IPS-11a (cell line): ENCODE measurements around the gene TRPM6.

Source experiments
- H3K4me3 ChIP-seq: one replicate; pipeline ENCODE4 v1.5.1; 2013; ENCODE audit warnings: low read depth, low read length, control low read depth

Gene TRPM6

DNA sequence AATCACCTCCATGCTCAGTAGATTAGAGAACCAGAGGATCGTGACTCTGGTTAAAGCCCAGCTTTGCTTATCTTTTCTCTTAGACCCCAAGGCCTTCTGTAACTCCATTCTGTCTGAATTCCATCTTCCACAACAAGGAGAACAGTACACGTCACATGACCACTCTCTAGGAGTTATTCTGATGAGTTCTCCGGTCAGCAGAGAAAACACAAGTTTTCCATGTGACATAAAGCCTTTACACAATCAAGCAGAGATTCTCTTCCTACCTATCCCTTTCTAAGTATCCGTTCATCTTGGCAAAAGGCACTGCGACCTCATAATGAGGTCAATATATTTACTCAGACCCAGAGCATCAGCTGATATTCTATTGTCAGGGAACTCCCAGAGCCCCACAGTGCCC, 112.3 kb downstream of the TRPM6 start:
- no peak overlapping the region for H3K4me3 ChIP-seq

DNA sequence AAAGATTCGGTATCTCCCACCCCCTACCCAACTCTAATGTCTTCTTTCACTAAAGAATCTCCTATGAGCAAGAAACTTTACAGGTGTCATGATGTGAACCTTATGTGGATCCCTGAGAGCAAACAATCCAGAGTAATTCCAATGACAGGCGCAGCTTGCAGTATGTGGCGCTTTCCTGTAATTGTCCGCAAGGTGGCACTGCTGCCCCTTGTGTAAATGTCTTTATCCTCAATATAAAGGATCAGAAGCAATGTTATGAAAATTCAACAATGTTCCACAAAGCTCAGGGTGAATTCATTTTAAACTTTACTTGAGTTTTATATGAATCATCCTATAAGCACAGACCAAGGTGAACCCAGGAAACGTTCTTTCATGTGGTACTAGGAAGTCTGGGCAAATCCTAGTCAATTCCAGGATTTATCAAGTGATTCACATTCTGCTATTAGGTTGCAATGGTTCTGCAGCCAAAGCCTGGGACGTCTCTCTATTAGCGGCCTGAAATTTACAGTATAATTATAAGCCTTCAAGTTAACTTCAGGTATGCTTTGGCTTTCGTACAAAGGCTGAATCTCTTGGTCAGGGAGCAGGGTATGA, 113.7 kb downstream of the TRPM6 start:
- H3K4me3 ChIP-seq = no peak overlapping the region

DNA sequence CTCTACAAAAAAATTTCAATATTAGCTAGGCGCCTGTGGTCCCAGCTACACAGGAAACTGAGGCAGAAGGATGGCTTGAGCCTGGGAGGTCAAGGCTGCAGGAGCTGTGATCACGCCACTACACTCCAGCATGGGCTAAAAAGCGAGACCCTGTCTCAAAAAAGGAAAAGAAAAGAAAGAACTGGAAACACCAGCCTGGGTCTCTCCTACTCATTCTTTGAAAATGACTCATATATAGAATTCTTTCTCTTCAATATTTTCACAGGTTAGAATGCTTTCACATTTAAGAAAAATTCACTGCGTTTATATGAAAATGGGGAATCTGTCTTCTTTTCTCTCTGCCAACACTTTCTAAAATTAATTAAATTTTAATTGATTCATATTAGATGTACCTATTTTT, 115.6 kb downstream of the TRPM6 start:
- H3K4me3 ChIP-seq = no peak overlapping the region

DNA sequence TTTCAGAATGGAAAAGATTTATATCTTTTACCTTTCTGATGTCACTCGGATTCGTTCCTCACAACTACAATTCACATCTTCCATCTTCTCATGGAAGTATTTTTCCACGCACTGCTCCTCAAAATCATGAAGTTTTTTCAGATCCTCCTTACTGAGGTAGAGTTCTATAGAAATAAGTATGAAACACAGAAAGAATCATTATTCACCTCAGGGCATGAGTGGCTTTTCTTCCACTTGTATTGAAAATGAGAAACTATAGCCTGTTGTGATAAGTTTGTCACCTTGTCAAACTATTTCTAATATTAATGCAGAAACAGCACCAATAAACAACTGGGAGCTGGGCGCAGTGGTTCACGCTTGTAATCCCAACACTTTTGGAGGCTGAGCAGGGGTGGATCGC, 116.0 kb downstream of the TRPM6 start:
- H3K4me3 ChIP-seq = no peak overlapping the region

DNA sequence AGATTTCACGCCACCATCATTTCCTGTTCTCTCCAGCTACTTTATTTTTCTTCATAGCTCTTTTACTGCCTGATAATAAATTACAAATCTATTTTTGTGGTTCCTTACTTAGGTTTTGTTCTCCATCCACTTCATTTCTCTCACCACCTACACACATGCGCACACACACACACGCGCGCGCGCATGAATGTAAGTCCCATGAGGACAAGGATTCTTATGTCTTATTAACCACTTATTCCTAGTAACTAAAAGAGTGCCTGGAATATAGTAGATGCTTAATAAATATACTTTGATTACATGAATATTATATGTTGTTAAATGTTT, 116.5 kb downstream of the TRPM6 start:
- H3K4me3 ChIP-seq = no peak overlapping the region

DNA sequence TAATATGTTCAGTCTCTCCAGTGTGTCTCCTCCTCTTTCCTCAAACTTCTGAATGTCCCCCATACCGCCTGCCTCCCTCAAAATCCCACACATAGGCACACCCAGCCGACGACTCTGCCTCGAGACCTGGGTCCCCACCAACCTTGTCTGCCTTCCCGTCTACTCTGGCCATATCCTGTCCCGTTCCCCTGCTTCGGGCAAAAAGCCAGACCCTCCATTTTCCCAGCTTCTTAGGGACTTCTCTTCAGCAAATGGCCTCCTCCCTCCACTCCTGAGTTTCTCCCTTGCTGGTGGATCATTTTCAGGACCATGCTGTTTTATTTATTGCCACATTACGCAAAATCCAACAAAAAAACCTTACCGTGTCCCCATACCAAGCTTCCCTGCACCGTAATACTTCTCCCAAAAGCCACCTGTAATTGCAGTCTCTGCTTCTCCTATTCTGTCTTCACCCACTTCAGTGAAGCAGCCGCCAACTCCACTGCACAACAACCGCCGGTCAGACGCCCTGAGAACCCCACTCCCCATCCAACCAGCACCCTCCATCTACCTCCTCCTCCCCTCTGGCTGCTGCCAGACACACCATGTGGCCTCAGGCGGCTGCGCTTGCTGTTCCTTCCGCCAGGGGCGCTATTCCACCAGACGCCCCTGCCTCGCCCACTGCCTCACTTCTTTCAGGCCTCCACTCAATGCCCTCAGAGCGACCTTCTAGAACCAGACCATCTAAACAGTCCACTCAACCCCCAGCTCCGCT, 117.0 kb downstream of the TRPM6 start:
- H3K4me3 ChIP-seq = no peak overlapping the region

DNA sequence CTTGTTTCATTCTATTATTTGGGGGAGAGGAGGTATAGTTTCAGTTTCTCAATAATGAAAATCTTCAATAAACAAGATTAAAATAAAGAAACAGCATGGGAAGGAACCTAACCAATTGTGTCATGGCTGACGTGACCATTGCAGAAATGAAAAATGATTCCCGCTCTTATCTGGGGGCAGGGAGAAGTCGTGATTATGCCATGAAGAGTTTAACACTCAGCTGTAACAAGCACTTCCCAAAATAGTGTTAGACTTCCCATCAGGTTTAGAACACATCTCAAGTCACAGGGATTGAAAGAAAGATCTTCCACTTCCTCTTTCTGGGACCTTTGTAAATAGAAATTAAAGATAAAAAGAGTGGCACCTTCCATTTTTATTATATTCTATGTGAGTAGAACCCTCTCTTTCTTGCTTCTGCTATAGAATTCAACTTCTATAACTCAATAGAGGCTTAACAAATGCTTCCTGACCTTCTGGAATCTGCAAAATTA, 122.2 kb downstream of the TRPM6 start:
- no peak overlapping the region for H3K4me3 ChIP-seq

DNA sequence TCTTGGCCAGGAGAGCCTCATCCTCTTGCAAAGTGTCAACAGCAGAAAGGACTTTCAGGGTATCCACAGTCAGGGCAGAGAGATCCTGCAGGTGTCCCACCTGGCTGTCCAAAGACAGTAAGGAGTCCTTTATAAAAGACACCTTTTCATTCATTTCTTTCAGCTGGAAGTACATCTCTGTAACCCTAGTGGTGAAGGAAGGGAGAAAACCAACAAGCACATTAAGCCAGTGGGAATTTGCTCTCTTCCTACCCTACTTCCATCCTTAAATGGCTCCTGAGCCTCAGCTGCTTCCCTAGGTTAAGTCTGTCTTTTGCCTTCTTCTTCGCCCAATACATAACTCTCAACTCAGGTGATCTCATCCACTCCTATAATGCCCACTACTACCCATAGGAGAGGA, 124.8 kb downstream of the TRPM6 start:
- no peak overlapping the region for H3K4me3 ChIP-seq

DNA sequence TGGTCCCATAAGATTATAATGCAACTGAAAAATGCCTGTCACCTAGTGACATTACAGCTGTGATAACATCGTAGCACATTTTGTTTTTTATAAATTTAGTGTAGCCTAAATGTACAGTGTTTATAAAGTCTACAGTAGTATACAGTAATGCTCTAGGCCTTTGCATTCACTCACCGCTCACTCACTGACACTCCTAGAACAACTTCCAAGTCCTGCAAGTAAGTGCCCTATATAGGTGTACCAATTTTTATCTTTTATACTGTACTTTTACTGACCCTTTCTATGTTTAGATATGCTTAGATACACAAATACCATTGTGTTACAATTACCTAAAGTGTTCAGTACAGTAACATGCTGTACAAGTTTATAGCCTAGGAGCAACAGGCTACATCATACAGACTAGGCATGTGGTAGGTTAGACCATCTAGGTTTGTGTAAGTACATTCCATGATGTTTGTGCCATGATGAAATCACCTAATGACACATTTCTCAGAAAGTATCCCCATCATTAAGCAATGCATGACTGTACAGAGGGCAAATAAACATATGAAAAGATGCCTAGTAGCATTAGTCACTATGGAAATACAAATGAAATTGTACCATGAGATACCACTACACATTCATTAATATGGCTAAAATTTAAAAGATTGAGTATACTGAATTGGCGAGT, 127.6 kb downstream of the TRPM6 start:
- H3K4me3 ChIP-seq = no peak overlapping the region

DNA sequence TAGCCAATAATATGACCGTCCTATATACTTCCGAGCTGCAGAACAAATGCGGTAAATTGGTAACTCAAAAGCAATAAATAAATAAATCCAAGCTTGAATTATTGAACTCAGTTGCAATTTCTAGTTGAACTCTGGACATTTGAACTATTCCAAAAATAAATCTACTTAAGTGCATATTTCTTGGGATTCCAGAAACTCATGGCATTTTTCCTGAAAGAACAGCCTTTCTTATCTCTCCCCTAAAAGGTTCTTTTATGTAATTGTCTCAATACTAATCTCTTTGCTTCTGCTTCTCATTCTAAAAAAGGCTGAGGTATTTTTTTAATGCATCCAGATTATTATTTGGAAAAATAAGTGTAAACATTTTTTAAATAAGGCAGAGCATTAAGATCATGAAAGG, 131.7 kb downstream of the TRPM6 start:
- H3K4me3 ChIP-seq = no peak overlapping the region

DNA sequence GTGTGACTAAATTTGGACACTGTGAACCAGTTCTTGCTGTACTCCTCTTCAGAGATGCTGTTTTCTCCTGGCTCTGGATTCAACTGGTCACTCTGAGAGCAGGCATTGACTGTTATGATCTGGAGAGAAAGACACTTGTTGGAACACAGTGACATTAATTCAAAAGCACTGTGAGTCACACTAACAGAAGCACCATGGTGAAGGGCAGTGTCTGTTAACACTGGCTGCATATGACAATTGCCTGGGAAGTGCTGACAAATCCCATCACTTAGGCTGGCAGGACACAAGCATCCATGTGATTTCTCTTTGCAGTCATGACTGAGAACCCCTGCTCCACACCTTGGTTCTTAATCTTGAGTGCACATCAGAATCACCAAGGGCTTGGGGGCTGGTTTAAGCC, 132.4 kb downstream of the TRPM6 start:
- H3K4me3 ChIP-seq = no peak overlapping the region

DNA sequence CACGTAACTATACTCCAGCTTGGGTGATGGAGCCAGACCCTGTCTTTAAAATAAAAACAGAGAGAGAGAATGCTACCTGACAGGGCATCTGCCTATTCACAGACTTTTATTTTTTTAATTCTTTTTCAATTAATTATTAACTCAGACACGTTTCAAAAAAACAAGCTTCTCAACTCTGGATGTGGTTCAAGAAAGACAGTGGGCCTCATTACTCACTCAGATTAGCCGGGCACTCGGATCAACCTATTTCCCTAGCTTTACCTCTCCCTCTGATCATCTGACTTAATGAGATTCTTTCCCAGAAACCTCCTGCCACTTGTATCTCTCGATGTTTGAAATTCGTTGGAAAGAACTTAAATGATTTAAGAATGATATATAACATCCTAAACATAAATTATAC, 134.1 kb downstream of the TRPM6 start:
- H3K4me3 ChIP-seq = no peak overlapping the region

DNA sequence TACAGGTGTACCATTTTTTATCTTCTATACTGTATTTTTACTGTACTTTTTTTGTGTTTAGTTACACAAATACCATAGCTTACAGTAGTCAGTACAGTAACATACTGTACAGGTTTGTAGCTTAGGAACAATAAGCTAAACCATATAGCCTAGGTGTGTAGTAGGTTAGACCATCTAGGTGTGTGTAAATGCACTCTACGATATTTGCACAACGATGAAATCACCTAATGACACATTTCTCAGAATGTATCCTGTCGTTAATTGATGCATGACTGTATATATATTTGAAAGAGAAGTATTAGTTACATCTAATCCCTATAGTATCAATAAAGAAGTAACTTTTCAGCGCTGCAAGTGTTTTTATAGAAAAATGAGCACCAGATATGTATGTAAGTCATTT, 138.8 kb downstream of the TRPM6 start:
- no peak overlapping the region for H3K4me3 ChIP-seq

DNA sequence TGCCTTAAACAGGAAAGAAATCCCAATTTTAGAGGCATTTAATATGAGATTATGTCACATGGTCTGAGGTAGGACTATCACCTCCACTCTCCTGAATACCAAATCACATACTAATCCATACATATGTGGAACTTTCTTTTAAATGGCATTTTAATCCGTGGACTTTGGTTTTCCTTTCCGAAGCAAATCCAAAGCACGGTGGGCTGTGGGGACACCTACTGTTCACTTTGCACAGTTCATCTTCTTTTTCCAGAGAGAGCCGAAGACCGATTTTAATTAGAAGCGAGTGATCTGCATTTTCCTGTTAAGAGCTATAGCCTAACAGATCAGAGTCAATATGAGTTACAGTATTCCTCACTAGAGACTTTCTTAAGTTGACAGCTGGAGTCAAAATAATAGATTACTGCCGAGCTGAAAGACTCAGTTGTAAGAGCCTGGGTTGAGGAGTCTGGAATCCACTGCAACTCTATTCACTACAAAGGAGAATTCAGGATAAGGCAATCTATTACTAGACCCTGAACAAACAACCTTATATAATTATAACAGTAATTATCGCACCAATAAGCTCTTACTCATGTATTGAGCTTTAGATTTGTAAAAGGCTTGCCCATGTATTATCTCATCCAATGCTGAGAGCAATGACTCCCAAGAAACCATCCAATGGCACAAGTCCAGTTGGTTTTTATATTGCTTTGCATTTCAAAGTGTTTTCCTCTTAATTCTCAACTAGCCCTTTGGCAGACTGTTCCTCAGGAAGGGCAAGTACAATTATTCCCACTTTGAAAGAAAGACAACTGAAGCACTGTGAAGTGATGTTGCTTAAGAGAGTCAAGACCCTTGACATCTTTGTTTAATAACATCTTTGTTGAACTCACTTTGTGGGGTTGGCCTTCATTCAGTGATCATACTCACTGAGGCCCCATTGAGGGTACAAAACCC, 144.7 kb downstream of the TRPM6 start:
- no peak overlapping the region for H3K4me3 ChIP-seq

DNA sequence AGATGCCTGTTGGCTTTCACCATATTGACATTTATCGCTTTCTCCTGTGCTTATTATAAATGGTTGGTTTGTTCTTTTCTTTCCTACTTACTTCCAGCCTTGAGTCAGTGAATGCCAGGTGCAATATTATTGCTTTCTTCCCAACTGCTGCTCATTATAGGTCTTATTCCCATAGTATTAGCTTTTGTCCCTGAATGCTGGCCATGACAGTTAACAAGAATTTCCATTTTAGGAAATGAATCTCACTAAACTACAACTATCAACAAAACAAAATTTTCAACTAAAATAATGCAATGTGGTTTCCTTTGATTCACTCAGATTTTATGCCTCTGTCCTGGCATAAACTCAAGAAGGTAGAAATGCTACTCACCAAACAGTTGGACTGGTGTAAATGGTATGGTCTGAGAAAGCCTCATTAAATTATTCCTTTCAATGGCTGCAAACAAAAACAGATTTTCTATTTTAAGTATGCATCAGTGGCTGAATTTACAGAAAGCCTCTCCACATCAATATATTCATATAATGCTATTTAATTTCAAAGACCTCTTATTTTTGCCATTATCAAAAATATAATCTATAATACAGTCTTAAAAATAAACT, 145.4 kb downstream of the TRPM6 start:
- H3K4me3 ChIP-seq = no peak overlapping the region

DNA sequence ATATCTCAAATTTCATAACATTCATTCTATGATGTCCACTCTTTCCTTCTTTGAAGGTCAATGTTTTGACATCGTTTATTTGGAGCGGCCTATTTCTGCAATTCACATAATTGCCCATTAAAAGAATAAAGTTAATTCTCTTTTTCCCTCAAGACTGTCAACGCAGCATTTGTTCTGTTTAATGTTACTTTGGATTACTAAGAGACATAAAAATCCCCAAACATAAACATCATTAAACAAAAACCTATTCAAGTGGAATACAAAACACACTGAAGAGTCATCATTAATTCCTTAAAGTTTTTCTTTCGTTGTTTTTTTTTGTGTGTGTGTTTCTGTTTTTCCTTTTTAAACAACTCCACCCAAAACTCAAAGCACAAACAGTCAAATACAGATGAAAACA, 151.1 kb downstream of the TRPM6 start:
- no peak overlapping the region for H3K4me3 ChIP-seq

DNA sequence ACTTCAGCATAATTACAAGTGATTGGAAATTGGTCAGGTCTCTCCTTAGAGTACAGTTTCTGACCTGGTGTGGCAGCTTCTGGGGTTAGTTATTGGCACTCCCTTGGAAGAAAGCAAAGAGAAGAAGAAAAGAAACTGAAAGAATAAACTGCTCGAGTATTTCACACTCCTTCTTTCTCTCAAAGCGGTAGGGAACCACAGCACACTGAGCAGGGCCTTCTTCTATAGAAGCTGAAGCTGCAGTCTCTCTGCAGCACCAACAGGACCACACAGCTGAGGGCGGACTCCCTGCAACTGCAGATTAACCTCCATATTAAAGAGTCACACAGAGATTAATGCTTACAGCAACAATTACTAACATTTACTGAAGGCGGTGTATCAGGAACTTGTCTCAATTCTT, 152.0 kb downstream of the TRPM6 start:
- H3K4me3 ChIP-seq = no peak overlapping the region

DNA sequence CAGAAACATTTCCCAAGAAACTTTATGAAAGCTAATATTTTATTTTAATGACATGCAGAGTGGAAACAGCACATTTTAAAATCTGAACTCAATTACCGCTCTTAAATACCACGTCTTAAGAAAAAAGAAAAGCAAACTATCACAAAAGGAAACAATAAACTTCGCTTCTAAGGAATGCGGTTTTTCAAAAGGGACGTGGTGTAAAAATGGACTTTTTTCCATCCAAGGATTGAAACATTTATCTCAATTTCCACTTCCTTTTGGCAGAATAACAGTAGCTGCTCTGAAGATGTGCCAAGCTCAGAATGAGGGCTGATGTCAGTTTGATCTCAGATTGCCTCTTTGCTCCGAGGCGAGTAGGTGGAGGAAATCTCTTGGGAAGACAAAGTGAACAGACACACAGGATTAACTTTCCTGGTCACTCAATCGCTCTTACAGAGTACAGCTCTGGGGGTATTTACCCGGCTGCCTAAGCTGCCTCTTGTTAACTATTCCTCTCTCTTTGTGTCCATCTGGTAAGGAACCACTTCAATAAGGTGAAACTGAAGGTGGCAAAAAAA, 158.5 kb downstream of the TRPM6 start:
- H3K4me3 ChIP-seq = no peak overlapping the region

DNA sequence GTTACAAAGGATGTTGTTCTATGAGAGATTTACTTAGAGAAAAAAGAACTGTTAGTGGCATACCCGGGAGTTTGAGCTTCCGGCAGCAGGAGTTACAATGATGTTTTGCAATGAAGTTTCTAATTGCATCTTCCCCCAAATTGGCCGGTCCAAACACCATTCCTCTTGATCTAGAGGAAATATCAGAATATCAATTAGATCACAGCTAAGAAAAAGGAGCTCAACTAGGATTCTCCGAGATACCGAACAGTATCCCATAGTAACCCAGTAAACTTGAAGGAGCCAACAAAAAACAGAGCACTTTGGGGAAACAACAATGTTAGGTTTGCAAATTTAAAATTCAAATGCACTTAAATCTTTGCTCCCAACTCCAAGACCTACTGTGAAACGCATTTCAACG, 159.5 kb downstream of the TRPM6 start:
- H3K4me3 ChIP-seq = no peak overlapping the region

DNA sequence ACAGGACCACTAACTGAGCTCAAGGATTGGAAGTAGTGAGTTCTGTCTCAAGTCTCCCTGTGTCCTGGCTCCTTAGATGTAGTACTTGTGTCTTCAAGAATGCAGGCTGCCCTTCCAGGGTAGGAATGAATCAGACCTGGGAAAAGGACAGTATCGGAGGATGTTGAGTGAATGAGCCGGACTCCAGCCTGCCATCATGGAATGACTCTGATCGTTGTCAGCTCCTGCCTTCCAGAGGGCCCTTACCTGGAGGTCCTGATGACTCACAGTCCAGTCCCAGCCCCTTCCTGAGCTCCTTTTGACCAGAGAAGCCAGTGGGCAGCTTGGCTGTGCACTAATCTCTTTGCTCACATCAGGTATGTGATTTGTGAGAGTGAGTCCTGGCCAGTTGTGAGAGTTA, 161.1 kb downstream of the TRPM6 start:
- H3K4me3 ChIP-seq = no peak overlapping the region

DNA sequence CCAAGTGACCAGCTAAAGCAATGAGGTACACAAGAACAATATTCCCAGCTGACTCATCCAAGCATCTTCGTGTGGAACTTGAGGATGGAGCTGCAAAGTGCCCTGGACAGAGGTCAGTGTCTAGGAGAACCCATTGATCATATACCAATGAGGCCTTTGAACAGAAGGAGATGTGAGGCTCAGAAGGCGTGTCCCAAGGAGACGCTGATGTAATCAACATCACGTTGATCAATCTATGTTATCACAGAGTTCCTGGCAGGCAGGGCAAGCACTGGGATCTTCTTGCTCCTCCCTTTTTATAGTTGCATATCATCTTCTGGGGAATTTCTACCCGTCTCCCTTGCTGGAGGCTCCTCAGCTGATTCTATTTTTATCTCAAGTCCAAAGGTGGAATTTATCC, 163.4 kb downstream of the TRPM6 start:
- H3K4me3 ChIP-seq = no peak overlapping the region
